ENCODE results near the gene SAG.
"Not testable (repeated sequence)": the region's sequence is repeated elsewhere in the genome, so short reads cannot be mapped to it uniquely, and the experiment has no call there.

Gene SAG

DNA sequence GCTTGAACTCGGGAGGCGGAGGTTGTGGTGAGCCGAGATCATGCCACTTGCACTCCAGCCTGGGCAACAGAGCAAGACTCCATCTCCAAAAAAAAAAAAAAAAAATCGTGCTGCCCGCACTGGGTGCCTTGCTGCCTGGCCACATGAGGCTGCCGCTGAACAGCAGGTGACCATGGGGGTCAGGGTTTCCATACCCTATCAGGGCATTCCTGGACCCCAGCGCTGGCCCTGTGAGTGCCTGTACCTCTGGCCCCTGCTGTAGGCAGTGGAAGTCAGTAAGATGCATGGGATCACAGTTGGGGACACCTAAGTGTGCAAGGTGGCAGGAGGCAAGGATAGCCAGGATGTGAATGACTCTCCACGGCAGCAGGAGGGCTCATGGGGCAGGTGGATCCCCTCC, 18.9 kb downstream of the SAG start:
- Histone ChIP-seq H3K4me1 (no peaks in the 10 kb centered on the region; the same call in 1 of the 2 replicates), H3K36me3 (no peaks in the 10 kb centered on the region), H3K27me3 (no peaks in the 10 kb centered on the region), H3K4me3 (ENCODE audit: low read depth, low read length) (no peak overlapping the region), H3K9me3 (no peaks in the 10 kb centered on the region)
- no peak for DNase-seq
- TF ChIP-seq, protein P1, sequence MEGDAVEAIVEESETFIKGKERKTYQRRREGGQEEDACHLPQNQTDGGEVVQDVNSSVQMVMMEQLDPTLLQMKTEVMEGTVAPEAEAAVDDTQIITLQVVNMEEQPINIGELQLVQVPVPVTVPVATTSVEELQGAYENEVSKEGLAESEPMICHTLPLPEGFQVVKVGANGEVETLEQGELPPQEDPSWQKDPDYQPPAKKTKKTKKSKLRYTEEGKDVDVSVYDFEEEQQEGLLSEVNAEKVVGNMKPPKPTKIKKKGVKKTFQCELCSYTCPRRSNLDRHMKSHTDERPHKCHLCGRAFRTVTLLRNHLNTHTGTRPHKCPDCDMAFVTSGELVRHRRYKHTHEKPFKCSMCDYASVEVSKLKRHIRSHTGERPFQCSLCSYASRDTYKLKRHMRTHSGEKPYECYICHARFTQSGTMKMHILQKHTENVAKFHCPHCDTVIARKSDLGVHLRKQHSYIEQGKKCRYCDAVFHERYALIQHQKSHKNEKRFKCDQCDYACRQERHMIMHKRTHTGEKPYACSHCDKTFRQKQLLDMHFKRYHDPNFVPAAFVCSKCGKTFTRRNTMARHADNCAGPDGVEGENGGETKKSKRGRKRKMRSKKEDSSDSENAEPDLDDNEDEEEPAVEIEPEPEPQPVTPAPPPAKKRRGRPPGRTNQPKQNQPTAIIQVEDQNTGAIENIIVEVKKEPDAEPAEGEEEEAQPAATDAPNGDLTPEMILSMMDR (IDR thresholded peaks at IDR 0.05; ENCODE audit: low read depth, low read length) = no peak

DNA sequence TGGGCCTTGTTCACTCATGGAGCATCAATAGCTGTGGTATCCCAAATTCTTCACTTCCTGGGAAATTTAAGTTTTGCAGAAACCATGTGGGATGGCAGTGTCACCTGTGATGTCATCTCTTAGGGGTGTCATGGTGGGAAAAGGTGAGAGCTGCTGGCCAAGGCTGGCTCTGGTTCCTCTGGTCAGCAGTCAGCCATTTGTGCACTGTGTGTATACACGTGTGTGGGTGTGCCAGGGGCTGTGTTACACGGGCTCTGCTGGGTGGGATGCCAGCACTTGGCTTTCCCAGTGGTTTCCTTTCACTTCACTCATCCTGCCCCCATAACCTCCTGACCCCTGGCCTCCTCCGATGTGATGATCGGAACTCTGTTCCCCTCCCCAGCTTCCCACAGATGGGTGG, 21.3 kb downstream of the SAG start:
- Histone ChIP-seq H3K27me3 (no peaks in the 10 kb centered on the region), H3K4me1 (no peaks in the 10 kb centered on the region; the same call in 1 of the 2 replicates), H3K9me3 (no peaks in the 10 kb centered on the region), H3K4me3 (ENCODE audit: low read depth, low read length) (no peak overlapping the region), H3K36me3 (no peaks in the 10 kb centered on the region)
- TF ChIP-seq, protein P1 (IDR thresholded peaks at IDR 0.05; ENCODE audit: low read depth, low read length) = no peak
- no peak for DNase-seq

DNA sequence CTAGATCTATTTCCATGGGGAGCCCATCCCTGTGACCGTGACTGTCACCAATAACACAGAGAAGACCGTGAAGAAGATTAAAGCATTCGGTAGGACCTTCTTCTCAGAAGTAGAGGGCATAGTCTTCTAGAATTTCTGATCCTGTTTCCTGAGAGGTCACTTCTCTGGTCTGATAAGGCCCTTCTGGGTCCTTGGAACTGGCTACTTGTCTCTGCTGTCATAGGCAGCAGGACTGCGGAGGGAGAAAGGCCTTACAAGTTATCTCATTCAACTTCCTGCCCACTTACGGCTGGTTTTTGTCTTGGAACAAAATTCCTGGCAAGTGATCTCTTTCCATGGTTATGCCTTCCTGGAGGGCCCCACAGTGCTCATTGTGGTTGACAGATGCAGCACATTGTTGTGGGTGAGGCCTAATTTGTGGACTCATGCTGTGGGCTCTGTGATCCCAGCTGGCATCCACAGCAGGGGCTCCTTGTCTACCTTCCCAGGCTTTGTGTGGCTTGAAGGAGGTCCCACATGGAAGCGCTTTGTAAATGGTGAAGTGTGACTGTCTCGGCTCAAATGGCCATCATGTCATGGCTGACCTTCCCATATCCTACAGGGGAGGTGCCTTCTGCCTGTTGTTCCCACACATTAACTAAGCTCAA, 22.0 kb downstream of the SAG start:
- no peak for DNase-seq
- Histone ChIP-seq H3K9me3 (no peaks in the 10 kb centered on the region), H3K4me3 (ENCODE audit: low read depth, low read length) (no peak overlapping the region), H3K36me3 (no peaks in the 10 kb centered on the region), H3K27me3 (no peaks in the 10 kb centered on the region), H3K4me1 (no peaks in the 10 kb centered on the region; the same call in 1 of the 2 replicates)
- TF ChIP-seq, protein P1 (IDR thresholded peaks at IDR 0.05; ENCODE audit: low read depth, low read length) = no peak

DNA sequence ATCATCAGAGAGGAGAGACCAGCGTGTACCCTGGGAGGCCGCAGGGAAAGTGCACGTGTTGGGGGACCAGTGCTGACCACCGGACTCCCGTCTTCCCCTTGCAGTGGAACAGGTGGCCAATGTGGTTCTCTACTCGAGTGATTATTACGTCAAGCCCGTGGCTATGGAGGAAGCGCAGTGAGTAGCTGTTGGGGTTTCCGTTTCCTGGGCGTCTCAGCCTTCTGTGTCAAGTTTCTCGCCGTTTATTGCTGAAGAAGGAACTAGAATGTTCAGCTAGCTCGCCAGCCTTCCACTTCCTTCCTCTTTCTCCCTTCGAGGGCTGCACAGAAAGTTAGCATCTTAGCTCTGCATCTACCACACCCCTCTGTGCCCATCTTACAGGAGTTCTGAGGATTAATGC, 23.9 kb downstream of the SAG start:
- no peaks in the 10 kb centered on the region for H3K27me3 ChIP-seq
- H3K9me3 ChIP-seq = no peaks in the 10 kb centered on the region
- TF ChIP-seq, protein P1 (IDR thresholded peaks at IDR 0.05; ENCODE audit: low read depth, low read length) = no peak
- H3K4me1 ChIP-seq = no peaks in the 10 kb centered on the region; the same call in 1 of the 2 replicates
- DNase-seq = no peak
- H3K36me3 ChIP-seq = no peaks in the 10 kb centered on the region
- H3K4me3 ChIP-seq (ENCODE audit: low read depth, low read length) = no peak overlapping the region

DNA sequence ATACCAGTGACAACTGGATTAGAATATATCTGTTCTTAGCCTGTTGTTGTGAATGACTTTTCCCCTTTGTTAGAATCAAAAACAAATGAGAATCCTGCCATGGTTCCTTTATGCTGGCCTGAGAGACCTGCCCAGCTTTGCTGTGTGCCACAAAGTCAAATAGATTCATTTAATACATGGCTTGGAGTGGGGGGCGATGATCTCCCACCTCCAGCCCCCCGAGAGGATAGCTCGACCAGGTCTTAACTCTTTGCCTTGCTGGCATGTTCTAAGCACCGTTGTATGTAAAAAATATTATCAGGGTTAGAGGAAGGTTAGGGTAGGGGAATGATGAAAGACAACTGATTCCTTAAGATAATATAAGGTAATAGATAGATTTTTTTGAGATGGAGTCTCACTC, 24.5 kb downstream of the SAG start:
- Histone ChIP-seq H3K4me1 (no peaks in the 10 kb centered on the region; the same call in 1 of the 2 replicates), H3K27me3 (no peaks in the 10 kb centered on the region), H3K9me3 (no peaks in the 10 kb centered on the region), H3K4me3 (ENCODE audit: low read depth, low read length) (no peak overlapping the region), H3K36me3 (no peaks in the 10 kb centered on the region)
- no peak for DNase-seq
- TF ChIP-seq, protein P1 (IDR thresholded peaks at IDR 0.05; ENCODE audit: low read depth, low read length) = no peak

DNA sequence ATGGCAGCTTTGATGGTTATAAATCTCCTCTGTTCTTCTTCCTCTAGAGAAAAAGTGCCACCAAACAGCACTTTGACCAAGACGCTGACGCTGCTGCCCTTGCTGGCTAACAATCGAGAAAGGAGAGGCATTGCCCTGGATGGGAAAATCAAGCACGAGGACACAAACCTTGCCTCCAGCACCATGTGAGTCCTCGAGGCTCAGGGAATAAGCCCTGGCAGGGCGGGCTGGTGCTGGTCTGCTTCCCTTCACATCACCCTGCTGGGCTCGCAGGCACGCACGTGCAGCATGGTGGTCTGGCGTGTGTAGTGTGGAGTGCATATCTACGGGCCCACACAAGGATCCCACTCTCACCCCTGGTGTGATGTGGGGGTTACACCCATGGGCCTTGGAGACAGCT, 27.3 kb downstream of the SAG start:
- Histone ChIP-seq H3K4me1 (peaks cover 5% of the 10 kb centered on the region), H3K9me3 (no peaks in the 10 kb centered on the region), H3K27me3 (no peaks in the 10 kb centered on the region), H3K36me3 (no peaks in the 10 kb centered on the region), H3K4me3 (ENCODE audit: low read depth, low read length) (no peak overlapping the region)
- TF ChIP-seq, protein P1 (IDR thresholded peaks at IDR 0.05; ENCODE audit: low read depth, low read length) = no peak
- no peak for DNase-seq

DNA sequence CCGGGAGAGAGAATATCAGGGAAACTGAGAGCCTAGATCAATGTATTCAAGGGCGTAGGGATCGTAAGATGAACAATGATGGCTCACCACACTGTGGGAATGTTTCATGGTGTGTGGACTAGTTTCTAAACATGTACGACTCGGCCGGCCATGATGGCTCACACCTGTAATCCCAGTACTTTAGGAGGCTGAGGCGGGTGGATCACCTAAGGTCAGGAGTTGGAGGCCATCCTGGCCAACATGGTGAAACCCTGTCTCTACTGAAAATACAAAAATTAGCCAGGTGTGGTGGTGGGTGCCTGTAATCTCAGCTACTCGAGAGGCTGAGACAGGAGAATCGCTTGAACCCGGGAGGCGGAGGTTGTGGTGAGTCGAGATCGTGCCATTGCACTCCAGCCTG, 28.5 kb downstream of the SAG start:
- not testable (repeated sequence) for H3K4me3 ChIP-seq (ENCODE audit: low read depth, low read length); H3K27me3 ChIP-seq; DNase-seq; H3K4me1 ChIP-seq; H3K36me3 ChIP-seq; H3K9me3 ChIP-seq
